GM18867 (cell line): ENCODE results near the gene GLRX3.
A peak's percentile ranks its signal among the peaks of the same experiment; 100 is the strongest.
"Not testable (repeated sequence)": the region's sequence is repeated elsewhere in the genome, so short reads cannot be mapped to it uniquely, and the experiment has no call there.

Experiments used
- ATAC-seq: cut with Tn5 transposase; IDR thresholded peaks from one replicate; pipeline ENCODE4 v1.9.1; 2021; ENCODE audit warnings: mild to moderate bottlenecking, moderate library complexity; ENCODE audit not compliant: unreplicated experiment

The GLRX3 gene

GRCh38 chr10:130188195-130189175 lies 52.3 kb downstream of the GLRX3 start:
- no peak for ATAC-seq

GRCh38 chr10:130189608-130190054 lies 53.4 kb downstream of the GLRX3 start:
- no peak for ATAC-seq

- peak; percentile 92 for ATAC-seq
Measured at GRCh38 chr10:130190055-130190736, 54.0 kb downstream of the GLRX3 start.

GRCh38 chr10:130190737-130191115 lies 54.5 kb downstream of the GLRX3 start:
- ATAC-seq, result no peak

GRCh38 chr10:130191380-130191779 lies 55.2 kb downstream of the GLRX3 start:
- ATAC-seq, result no peak

- ATAC-seq, result no peak
Measured at GRCh38 chr10:130192276-130192848, 56.2 kb downstream of the GLRX3 start.

GRCh38 chr10:130193033-130193432 lies 56.8 kb downstream of the GLRX3 start:
- no peak for ATAC-seq

- ATAC-seq, result no peak
Measured at GRCh38 chr10:130193493-130194193, 57.5 kb downstream of the GLRX3 start.

GRCh38 chr10:130194194-130194990 lies 58.2 kb downstream of the GLRX3 start:
- no peak for ATAC-seq

- ATAC-seq, result no peak
Measured at GRCh38 chr10:130194991-130195645, 58.9 kb downstream of the GLRX3 start.

GRCh38 chr10:130195746-130196294 lies 59.6 kb downstream of the GLRX3 start:
- no peak for ATAC-seq

GRCh38 chr10:130196511-130197487 lies 60.6 kb downstream of the GLRX3 start:
- ATAC-seq, result no peak

- ATAC-seq, result no peak
Measured at GRCh38 chr10:130198651-130199050, 62.5 kb downstream of the GLRX3 start.

GRCh38 chr10:130200179-130201042 lies 64.2 kb downstream of the GLRX3 start:
- ATAC-seq, result no peak

GRCh38 chr10:130201043-130201380 lies 64.8 kb downstream of the GLRX3 start:
- ATAC-seq, result no peak

- not testable (repeated sequence) for ATAC-seq
Measured at GRCh38 chr10:130202150-130202549, 66.0 kb downstream of the GLRX3 start.

GRCh38 chr10:130202984-130203621 lies 66.9 kb downstream of the GLRX3 start:
- ATAC-seq, result no peak
